ENCODE data around the gene HNRNPA0. TPM values are rescaled to one million over a fixed set of nuclear protein-coding genes. Genes with fewer than 3 reads are reported as not detected.

Gene HNRNPA0
- total RNA-seq, 4 donors from 2014 or later, result 5.8 to 13.2 (median 7.3) TPM

- Histone ChIP-seq H3K4me1 (peaks cover 0 to 19% (median 0%) of the 10 kb centered on the region in 4 donors), H3K36me3 (no peaks in the 10 kb centered on the region), H3K9me3 (no peaks in the 10 kb centered on the region), H3K4me3 (peak overlapping the region; percentile 64 to 88 (median 74)), H3K27me3 (no peaks in the 10 kb centered on the region), H3K27ac (peak overlapping the region; percentile 21 to 99 (median 98))
- DNase-seq, result peak in 1 of 3 donors; percentile 66
- TF ChIP-seq POLR2A (IDR thresholded peaks at IDR 0.05), result no peak
- TF ChIP-seq, protein P1, sequence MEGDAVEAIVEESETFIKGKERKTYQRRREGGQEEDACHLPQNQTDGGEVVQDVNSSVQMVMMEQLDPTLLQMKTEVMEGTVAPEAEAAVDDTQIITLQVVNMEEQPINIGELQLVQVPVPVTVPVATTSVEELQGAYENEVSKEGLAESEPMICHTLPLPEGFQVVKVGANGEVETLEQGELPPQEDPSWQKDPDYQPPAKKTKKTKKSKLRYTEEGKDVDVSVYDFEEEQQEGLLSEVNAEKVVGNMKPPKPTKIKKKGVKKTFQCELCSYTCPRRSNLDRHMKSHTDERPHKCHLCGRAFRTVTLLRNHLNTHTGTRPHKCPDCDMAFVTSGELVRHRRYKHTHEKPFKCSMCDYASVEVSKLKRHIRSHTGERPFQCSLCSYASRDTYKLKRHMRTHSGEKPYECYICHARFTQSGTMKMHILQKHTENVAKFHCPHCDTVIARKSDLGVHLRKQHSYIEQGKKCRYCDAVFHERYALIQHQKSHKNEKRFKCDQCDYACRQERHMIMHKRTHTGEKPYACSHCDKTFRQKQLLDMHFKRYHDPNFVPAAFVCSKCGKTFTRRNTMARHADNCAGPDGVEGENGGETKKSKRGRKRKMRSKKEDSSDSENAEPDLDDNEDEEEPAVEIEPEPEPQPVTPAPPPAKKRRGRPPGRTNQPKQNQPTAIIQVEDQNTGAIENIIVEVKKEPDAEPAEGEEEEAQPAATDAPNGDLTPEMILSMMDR (IDR thresholded peaks at IDR 0.05), result peak; percentile 66 to 74 (median 71)
Observed at GRCh38 chr5:137751869-137752491, 2.2 kb downstream of the HNRNPA0 start.

DNA sequence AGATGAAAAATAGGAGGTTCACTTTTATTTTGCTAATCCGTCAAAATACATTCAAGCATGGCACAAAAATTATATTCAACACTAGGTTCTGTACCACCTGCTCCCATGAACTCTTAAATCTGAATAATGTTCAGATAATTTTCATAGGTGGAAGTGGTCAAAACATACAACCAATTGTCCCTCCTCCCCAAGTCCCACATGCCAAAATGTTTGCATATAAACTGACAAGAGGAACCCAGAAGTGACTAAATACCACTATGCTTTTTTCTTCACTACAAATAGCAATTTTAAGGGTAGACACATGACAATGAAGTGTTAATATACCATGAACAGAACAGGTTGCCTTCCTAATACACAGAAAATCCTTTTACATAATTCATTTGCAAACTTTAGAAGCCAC is 3.7 kb downstream of the HNRNPA0 start:
- Histone ChIP-seq H3K36me3 (no peaks in the 10 kb centered on the region), H3K27ac (no peak overlapping the region), H3K27me3 (no peaks in the 10 kb centered on the region), H3K4me3 (no peak overlapping the region), H3K4me1 (peaks cover 0 to 19% (median 0%) of the 10 kb centered on the region in 4 donors), H3K9me3 (no peaks in the 10 kb centered on the region)
- no peak for DNase-seq
- TF ChIP-seq, protein P1 (IDR thresholded peaks at IDR 0.05), result no peak
- TF ChIP-seq POLR2A (IDR thresholded peaks at IDR 0.05), result no peak

DNA sequence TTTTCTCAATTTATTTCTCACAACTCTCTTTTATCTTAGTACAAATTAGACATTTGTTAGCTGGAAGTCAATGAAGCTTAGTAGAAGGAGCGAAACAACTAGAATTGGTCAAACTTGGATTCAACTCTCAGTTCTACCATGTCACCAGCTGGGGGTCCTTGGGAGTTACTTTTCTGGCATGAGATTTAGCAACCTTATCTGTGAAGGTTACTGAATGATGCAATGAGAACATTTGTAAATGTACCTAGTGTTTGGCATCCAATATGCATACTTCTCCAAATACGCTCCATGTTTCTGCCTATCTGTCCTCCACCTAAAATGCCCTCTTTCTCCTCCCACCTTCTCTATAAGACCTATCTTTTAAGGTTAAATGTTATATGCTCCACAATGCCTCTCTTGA is 6.3 kb downstream of the HNRNPA0 start:
- peaks cover 0 to 19% (median 0%) of the 10 kb centered on the region in 4 donors for H3K4me1 ChIP-seq
- H3K27ac ChIP-seq, result no peak overlapping the region
- no peaks in the 10 kb centered on the region for H3K27me3 ChIP-seq
- DNase-seq, result no peak
- no peak overlapping the region for H3K4me3 ChIP-seq
- no peaks in the 10 kb centered on the region for H3K36me3 ChIP-seq
- H3K9me3 ChIP-seq, result no peaks in the 10 kb centered on the region
- TF ChIP-seq, protein P1 (IDR thresholded peaks at IDR 0.05), result no peak
- no peak for TF ChIP-seq POLR2A (IDR thresholded peaks at IDR 0.05)

- Histone ChIP-seq H3K27me3 (no peaks in the 10 kb centered on the region), H3K27ac (no peak overlapping the region), H3K4me3 (no peak overlapping the region), H3K9me3 (no peaks in the 10 kb centered on the region), H3K36me3 (no peaks in the 10 kb centered on the region), H3K4me1 (no peaks in the 10 kb centered on the region)
- TF ChIP-seq POLR2A (IDR thresholded peaks at IDR 0.05), result no peak
- TF ChIP-seq, protein P1 (IDR thresholded peaks at IDR 0.05), result peak; percentile 24 to 71 (median 62)
- DNase-seq, result peak in 1 of 3 donors; percentile 63
Observed at GRCh38 chr5:137743031-137743640, 11.0 kb downstream of the HNRNPA0 start.

DNA sequence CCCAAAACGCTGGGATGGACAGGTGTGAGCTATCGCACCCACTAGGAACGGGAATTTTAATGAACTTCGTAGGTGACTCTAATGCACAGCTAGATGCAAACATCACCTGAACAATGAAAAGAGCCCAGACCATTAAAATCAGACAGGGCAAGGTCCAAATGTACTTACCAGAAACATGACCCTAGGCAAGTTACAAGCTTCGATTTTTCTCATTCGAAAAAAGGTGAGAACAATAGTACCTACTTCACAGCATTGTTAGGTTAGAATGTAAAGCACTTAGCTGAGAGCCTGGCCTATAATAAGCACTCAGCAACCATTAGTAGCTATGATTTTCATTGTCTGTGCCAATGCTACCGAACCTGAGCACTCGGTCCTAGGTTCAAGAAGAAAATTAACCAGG is 12.4 kb downstream of the HNRNPA0 start:
- Histone ChIP-seq H3K36me3 (no peaks in the 10 kb centered on the region), H3K27me3 (no peaks in the 10 kb centered on the region), H3K4me1 (peaks cover 0 to 5% (median 0%) of the 10 kb centered on the region in 4 donors), H3K9me3 (no peaks in the 10 kb centered on the region), H3K4me3 (no peak overlapping the region), H3K27ac (no peak overlapping the region)
- TF ChIP-seq, protein P1 (IDR thresholded peaks at IDR 0.05), result no peak
- no peak for TF ChIP-seq POLR2A (IDR thresholded peaks at IDR 0.05)
- DNase-seq, result no peak

Measured in Peyer's patch (tissue), 4 donors.